DOHH2 (cell line): ENCODE measurements around the gene ADAD2.

Experiments used
- CTCF ChIP-seq: fragments of 200-600 bp; sonication (generic); IDR thresholded peaks from one replicate; pipeline ENCODE4 v1.5.1; 2014; ENCODE audit warnings: antibody characterized with exemption, mild to moderate bottlenecking, low read depth, low read length; ENCODE audit not compliant: poor library complexity, severe bottlenecking
- EZH2phosphoT487 ChIP-seq: fragments of 200-600 bp; sonication (generic); IDR thresholded peaks from 2 replicates; pipeline ENCODE4 v1.6.1; 2017; ENCODE audit warnings: borderline replicate concordance, mild to moderate bottlenecking, antibody characterized with exemption, low read length, moderate library complexity, mixed read lengths

GRCh38 chr16:84177741-84178073 is 13.2 kb upstream of the ADAD2 start:
- TF ChIP-seq CTCF = no peak
- no peak for TF ChIP-seq EZH2phosphoT487
